Measurements from ENCODE around the gene MEA1. TPM values are rescaled to one million over a fixed set of nuclear protein-coding genes. Genes with fewer than 3 reads are reported as not detected.

MEA1 gene
- total RNA-seq, 4 donors from 2014 or later, result 51.5 to 71.2 (median 62.8) TPM

DNA sequence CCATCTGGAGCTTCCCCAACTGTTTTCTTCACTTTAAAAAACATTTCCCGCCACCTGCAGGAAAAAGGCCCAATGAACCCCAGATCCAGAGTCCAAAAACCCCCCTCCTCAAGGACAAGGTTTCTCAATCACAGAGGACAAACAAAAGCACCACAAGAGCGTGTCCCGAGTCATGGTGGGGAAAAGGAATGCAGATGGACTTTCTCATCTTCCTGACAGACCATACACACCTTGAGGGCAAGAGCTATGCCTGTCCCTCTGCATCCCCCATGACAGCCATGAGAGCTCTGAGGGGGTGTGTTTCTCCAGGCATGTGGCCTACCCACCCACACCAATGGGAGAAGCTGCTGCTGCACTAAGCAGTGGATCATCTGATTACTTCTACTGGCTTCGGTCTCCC is 43.8 kb downstream of the MEA1 start:
- 90% methylated on average over 4 of the region's 4 CpGs for WGBS
- no peak overlapping the region for H3K4me3 ChIP-seq
- intact Hi-C loops (cut with DNase I), result no loop called here
- DNase-seq (ENCODE audit: extremely low spot score), result no peak
- no peaks in the 10 kb centered on the region for H3K9me3 ChIP-seq
- H3K27me3 ChIP-seq, result no peaks in the 10 kb centered on the region
- no peak overlapping the region for H3K27ac ChIP-seq (replicated peaks in 1 of 4)
- H3K36me3 ChIP-seq, result peaks cover 18 to 57% (median 44%) of the 10 kb centered on the region in 4 donors
- TF ChIP-seq EP300 (IDR thresholded peaks at IDR 0.05) (no peak), POLR2A (IDR thresholded peaks at IDR 0.05; ENCODE audit: low read depth) (no peak), POLR2AphosphoS5 (IDR thresholded peaks at IDR 0.05) (no peak)
- TF ChIP-seq, protein P1, sequence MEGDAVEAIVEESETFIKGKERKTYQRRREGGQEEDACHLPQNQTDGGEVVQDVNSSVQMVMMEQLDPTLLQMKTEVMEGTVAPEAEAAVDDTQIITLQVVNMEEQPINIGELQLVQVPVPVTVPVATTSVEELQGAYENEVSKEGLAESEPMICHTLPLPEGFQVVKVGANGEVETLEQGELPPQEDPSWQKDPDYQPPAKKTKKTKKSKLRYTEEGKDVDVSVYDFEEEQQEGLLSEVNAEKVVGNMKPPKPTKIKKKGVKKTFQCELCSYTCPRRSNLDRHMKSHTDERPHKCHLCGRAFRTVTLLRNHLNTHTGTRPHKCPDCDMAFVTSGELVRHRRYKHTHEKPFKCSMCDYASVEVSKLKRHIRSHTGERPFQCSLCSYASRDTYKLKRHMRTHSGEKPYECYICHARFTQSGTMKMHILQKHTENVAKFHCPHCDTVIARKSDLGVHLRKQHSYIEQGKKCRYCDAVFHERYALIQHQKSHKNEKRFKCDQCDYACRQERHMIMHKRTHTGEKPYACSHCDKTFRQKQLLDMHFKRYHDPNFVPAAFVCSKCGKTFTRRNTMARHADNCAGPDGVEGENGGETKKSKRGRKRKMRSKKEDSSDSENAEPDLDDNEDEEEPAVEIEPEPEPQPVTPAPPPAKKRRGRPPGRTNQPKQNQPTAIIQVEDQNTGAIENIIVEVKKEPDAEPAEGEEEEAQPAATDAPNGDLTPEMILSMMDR (IDR thresholded peaks at IDR 0.05), result no peak
- H3K4me1 ChIP-seq, result peaks cover 0 to 9% (median 1%) of the 10 kb centered on the region in 4 donors

DNA sequence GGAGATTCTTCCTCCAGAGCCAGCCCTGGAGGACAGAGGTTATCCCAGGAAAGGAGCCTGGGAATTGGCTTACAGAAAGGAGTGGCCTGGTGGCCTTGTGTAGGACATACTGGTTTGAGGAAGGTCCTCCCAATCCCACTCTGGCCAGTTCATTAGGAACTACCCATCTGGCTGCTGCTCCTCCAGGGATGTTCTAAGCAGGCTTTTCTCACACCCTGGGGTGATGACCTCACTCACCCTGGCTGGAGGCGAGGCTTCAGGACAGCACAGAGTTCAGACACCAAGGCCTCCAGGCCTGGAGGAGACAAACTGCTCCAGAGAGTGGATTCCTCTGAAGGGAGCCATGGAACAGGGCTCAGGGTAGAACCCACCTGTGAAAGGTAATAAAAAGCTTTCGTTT is 44.3 kb downstream of the MEA1 start:
- TF ChIP-seq POLR2A (IDR thresholded peaks at IDR 0.05; ENCODE audit: low read depth), result no peak
- TF ChIP-seq, protein P1 (IDR thresholded peaks at IDR 0.05), result no peak
- TF ChIP-seq EP300 (IDR thresholded peaks at IDR 0.05), result no peak
- no peak for TF ChIP-seq POLR2AphosphoS5 (IDR thresholded peaks at IDR 0.05)
- Histone ChIP-seq H3K4me1 (peaks cover 0 to 9% (median 1%) of the 10 kb centered on the region in 4 donors), H3K27me3 (no peaks in the 10 kb centered on the region), H3K36me3 (peaks cover 21 to 62% (median 49%) of the 10 kb centered on the region in 4 donors), H3K4me3 (no peak overlapping the region), H3K9me3 (no peaks in the 10 kb centered on the region), H3K27ac (replicated peaks in 1 of 4) (no peak overlapping the region)
- no peak for DNase-seq (ENCODE audit: extremely low spot score)
- 100% methylated on average over 1 of the region's 2 CpGs for WGBS
- intact Hi-C loops (cut with DNase I), result no loop called here

DNA sequence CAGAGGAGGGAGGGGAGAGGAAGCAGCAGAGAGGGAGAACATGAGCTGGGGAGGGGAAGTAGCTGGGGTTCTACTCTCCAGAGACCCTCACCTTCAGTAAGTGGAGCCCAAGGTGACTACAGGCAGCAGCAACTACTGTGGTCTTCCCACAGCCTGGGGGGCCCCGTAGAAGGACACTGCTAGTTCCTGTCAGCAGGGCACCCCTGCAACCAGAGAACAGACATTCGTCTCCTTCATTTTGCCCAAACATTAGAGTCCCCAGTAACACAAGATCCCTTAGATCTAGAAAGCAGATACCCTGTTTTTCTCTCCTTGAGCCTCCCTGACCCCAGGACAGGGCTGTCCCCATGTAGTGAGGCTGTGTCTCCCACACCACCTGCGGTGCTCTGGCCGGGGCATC is 45.0 kb downstream of the MEA1 start:
- no peak for TF ChIP-seq POLR2AphosphoS5 (IDR thresholded peaks at IDR 0.05)
- TF ChIP-seq, protein P1 (IDR thresholded peaks at IDR 0.05), result no peak
- no peak for TF ChIP-seq EP300 (IDR thresholded peaks at IDR 0.05)
- no peak for TF ChIP-seq POLR2A (IDR thresholded peaks at IDR 0.05; ENCODE audit: low read depth)
- Histone ChIP-seq H3K9me3 (no peaks in the 10 kb centered on the region), H3K4me3 (no peak overlapping the region), H3K4me1 (peaks cover 0 to 9% (median 1%) of the 10 kb centered on the region in 4 donors), H3K36me3 (peaks cover 27 to 64% (median 53%) of the 10 kb centered on the region in 4 donors), H3K27me3 (no peaks in the 10 kb centered on the region), H3K27ac (replicated peaks in 1 of 4) (no peak overlapping the region)
- intact Hi-C loops (cut with DNase I), result no loop called here
- no peak for DNase-seq (ENCODE audit: extremely low spot score)
- 91% methylated on average over 4 of the region's 4 CpGs for WGBS

DNA sequence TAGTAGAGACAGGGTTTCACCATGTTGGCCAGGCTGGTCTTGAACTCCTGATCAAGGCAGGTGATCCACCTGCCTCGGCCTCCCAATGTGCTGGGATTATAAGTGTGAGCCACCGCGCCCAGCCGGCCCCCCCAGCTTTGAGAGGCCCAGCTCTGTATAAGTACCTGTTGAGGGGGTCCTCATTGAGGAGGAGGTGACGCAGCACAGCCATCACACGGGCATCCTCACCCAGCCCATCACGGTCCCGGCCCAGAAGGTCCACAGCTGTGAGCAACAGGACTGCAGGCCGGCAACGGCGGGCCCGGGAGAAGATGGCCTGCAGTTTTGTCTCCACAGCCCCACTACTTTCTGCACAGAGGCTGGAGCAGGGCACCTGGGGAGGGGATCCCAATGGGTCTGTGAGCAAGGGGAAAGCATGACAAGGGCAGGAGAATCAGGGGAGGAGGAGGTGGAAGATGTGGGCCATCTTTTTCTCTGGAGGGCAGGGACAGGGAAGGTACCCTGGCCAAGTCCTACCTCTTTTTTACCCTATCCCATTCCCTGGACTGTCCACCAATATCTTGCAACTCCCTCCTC is 45.5 kb downstream of the MEA1 start:
- peaks cover 0 to 9% (median 1%) of the 10 kb centered on the region in 4 donors for H3K4me1 ChIP-seq
- no peak overlapping the region for H3K27ac ChIP-seq (replicated peaks in 1 of 4)
- no peak for DNase-seq (ENCODE audit: extremely low spot score)
- H3K4me3 ChIP-seq, result no peak overlapping the region
- intact Hi-C loops (cut with DNase I), result no loop called here
- no peaks in the 10 kb centered on the region for H3K9me3 ChIP-seq
- no peak for TF ChIP-seq POLR2A (IDR thresholded peaks at IDR 0.05; ENCODE audit: low read depth)
- TF ChIP-seq EP300 (IDR thresholded peaks at IDR 0.05), result no peak
- TF ChIP-seq, protein P1 (IDR thresholded peaks at IDR 0.05), result no peak
- no peak for TF ChIP-seq POLR2AphosphoS5 (IDR thresholded peaks at IDR 0.05)
- H3K27me3 ChIP-seq, result no peaks in the 10 kb centered on the region
- 93% methylated on average over 11 of the region's 12 CpGs for WGBS
- H3K36me3 ChIP-seq, result peaks cover 27 to 66% (median 59%) of the 10 kb centered on the region in 4 donors

GRCh38 chr6:42967228-42967627 is 46.5 kb downstream of the MEA1 start:
- peaks cover 27 to 76% (median 68%) of the 10 kb centered on the region in 4 donors for H3K36me3 ChIP-seq
- no peak for DNase-seq (ENCODE audit: extremely low spot score)
- no peak overlapping the region for H3K27ac ChIP-seq (replicated peaks in 1 of 4)
- H3K9me3 ChIP-seq, result no peaks in the 10 kb centered on the region
- H3K4me1 ChIP-seq, result peaks cover 0 to 9% (median 1%) of the 10 kb centered on the region in 4 donors
- no peak overlapping the region for H3K4me3 ChIP-seq
- intact Hi-C loops (cut with DNase I), result no loop called here
- no peak for TF ChIP-seq POLR2A (IDR thresholded peaks at IDR 0.05; ENCODE audit: low read depth)
- no peak for TF ChIP-seq EP300 (IDR thresholded peaks at IDR 0.05)
- no peak for TF ChIP-seq POLR2AphosphoS5 (IDR thresholded peaks at IDR 0.05)
- TF ChIP-seq, protein P1 (IDR thresholded peaks at IDR 0.05), result no peak
- no peaks in the 10 kb centered on the region for H3K27me3 ChIP-seq
- 100% methylated on average over 5 of the region's 11 CpGs for WGBS

All from esophagus muscularis mucosa (tissue), 4 donors.